Measurements from ENCODE around the gene PACRG.

DNA sequence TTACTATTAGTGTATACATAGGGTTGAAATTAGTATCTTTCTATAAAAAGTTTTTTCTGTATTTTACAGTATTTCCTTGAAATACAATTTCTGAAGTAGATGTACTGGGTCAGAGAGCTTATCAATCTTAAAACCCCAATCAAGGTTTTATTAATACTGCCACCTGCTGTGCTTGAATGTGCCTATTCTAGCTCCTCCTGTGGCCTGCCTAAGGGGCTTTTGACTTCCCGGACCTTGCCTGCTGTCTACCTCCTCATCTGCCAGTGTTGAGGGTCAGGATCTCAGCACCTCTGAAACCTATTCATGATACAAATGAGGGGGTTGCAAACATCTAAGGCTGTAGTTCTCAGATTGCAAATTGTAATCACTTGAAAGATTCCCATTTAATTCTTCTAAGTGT, 9.2 kb downstream of the PACRG start:
- TF ChIP-seq HOXB13 (CRISPR knock-in tag; IDR thresholded peaks at IDR 0.05; ENCODE audit: low read depth) = no peak
- TF ChIP-seq HDAC2 (IDR thresholded peaks at IDR 0.05) = no peak
- TF ChIP-seq, protein P1, sequence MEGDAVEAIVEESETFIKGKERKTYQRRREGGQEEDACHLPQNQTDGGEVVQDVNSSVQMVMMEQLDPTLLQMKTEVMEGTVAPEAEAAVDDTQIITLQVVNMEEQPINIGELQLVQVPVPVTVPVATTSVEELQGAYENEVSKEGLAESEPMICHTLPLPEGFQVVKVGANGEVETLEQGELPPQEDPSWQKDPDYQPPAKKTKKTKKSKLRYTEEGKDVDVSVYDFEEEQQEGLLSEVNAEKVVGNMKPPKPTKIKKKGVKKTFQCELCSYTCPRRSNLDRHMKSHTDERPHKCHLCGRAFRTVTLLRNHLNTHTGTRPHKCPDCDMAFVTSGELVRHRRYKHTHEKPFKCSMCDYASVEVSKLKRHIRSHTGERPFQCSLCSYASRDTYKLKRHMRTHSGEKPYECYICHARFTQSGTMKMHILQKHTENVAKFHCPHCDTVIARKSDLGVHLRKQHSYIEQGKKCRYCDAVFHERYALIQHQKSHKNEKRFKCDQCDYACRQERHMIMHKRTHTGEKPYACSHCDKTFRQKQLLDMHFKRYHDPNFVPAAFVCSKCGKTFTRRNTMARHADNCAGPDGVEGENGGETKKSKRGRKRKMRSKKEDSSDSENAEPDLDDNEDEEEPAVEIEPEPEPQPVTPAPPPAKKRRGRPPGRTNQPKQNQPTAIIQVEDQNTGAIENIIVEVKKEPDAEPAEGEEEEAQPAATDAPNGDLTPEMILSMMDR (IDR thresholded peaks at IDR 0.05) = no peak
- no peak for TF ChIP-seq ZNF302 (CRISPR knock-in tag; IDR thresholded peaks at IDR 0.05)
